C4-2B (cell line): ENCODE results near the gene LMNTD2.

Experiments
- ZFX ChIP-seq: fragments of 450-650 bp; IDR thresholded peaks from 2 replicates; pipeline ENCODE4 v1.6.1; 2017
- TF ChIP-seq, protein P1 (sequence below): fragments of 450-650 bp; conservative IDR thresholded peaks from 2 replicates; pipeline ENCODE4 v1.5.1; 2017; ENCODE audit warnings: mild to moderate bottlenecking

DNA sequence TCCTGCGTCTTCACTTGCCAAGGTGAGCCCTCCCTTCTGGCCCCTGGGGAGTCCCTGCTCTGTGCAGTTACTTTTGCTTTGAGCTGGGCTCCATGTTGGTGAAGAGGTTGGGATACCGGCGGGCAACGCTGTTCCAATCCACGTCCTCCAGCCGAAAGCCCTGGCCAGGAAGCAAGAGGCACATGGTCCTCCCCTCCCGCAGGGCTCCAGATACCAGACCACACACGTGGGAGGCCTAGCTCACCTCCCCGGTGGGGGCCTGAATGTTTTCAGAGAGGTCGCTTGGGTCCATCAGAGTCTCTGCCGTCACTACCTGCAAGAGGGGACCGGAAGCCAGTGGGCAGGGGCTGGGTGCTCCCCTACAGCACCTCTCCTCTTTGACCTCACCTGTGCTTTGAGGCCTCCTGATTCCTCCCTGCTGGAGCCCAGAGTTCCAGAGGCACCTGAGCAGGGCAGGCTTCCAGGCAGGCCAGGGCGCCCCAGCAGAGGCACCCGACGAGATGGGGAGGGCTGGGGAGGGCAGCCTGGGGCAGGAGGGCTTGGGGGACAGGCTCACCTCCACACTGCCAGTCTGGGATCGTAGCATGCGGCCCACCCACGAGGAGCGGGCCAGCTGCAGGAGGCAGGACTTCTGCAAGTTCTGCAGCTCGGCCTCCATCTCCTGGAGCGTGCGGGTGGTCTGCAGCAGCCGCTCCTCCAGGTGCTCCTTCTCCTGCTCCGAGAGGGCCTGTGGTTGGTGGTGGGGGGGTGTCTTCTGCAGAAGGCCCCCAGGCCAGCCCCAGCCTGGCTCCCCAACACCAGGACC, 3.0 kb downstream of the LMNTD2 start:
- TF ChIP-seq, protein P1, sequence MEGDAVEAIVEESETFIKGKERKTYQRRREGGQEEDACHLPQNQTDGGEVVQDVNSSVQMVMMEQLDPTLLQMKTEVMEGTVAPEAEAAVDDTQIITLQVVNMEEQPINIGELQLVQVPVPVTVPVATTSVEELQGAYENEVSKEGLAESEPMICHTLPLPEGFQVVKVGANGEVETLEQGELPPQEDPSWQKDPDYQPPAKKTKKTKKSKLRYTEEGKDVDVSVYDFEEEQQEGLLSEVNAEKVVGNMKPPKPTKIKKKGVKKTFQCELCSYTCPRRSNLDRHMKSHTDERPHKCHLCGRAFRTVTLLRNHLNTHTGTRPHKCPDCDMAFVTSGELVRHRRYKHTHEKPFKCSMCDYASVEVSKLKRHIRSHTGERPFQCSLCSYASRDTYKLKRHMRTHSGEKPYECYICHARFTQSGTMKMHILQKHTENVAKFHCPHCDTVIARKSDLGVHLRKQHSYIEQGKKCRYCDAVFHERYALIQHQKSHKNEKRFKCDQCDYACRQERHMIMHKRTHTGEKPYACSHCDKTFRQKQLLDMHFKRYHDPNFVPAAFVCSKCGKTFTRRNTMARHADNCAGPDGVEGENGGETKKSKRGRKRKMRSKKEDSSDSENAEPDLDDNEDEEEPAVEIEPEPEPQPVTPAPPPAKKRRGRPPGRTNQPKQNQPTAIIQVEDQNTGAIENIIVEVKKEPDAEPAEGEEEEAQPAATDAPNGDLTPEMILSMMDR = no peak
- TF ChIP-seq ZFX = no peak
